ENCODE data around the gene DPH7.
"Not testable (repeated sequence)": the region's sequence is repeated elsewhere in the genome, so short reads cannot be mapped to it uniquely, and the experiment has no call there.

DPH7 gene

GRCh38 chr9:137578518-137579258 lies at the start of gene DPH7:
DPH7 (minus strand) TSS chr9:137578925; CDS start chr9:137578777, 148 bp downstream.
- peak; percentile 78 for DNase-seq

GRCh38 chr9:137627406-137627805 lies 48.7 kb upstream of the DPH7 start:
- not testable (repeated sequence) for DNase-seq

DNA sequence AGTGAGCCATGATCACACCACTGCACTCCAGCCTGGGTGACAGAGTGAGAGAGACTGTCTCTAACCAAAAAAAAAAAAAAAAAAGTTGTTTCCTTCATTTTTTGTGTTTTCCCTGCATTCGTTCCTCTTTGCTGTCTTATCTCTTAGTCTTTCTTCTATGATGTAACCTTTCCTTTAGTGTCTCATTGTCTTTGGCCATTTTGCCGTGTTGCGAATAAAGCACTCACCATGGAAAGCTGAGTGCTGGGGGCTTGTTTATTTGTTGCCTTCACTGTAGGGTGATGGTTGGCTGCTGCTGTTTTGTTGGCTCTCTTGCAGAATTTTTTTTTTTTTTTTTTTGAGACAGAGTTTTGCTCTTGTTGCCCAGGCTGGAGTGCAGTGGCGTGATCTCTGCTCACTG lies 47.7 kb upstream of the DPH7 start:
- DNase-seq: no peak

- DNase-seq: not testable (repeated sequence)
These were observed 43.5 kb upstream of the DPH7 start for GRCh38 chr9:137622211-137622610.

DNA sequence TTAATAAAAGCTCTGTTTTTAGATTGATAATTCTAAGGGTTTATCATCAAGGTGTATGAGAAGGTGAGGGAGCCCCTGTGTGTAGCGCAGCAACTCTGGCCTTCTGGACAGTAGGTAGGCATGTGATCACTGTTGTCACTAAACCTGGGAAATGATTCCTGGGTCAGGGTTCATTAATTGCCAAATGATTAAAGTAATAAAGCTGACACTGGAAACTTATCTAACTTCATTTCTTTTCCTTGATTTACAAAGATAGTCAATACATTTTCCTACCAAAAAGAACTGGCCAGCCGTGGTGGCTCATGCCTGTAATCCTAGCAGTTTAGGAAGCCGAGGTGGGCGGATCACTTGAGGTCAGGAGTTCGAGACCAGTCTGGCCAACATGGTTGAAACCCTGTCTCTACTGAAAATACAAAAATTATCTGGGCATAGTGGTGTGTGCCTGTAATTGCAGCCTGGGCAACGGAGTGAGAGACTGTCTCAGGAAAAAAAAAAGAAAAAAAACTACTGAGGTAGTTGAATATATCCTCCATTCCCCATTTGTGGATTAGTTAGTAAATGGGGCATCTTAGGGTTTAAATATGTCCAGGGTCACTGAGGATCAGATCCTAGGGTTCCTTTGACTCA lies 42.5 kb upstream of the DPH7 start:
- no peak for DNase-seq

DNA sequence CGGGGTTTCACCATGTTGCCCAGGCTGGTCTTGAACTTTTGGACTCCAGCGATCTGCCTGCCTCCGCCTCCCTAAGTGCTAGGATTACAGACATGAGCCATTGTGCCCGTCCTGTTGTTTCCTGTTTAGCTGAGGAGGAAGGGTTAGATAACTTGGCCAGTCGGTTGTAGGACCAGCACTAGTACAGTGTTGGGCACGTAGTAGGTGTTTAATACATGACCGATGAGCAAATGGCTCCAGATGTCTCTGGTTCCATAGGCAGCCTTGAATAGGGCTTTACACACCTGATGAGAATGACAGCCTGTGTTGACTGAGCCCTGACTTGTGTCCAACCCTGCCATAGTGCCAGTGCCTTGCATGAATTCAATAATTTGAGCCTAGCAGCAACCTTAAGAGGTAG lies 41.9 kb upstream of the DPH7 start:
- DNase-seq: no peak

GRCh38 chr9:137620048-137620405 lies 41.3 kb upstream of the DPH7 start:
- DNase-seq: no peak

GRCh38 chr9:137619240-137620047 lies 40.7 kb upstream of the DPH7 start:
- DNase-seq: peak; percentile 26

DNA sequence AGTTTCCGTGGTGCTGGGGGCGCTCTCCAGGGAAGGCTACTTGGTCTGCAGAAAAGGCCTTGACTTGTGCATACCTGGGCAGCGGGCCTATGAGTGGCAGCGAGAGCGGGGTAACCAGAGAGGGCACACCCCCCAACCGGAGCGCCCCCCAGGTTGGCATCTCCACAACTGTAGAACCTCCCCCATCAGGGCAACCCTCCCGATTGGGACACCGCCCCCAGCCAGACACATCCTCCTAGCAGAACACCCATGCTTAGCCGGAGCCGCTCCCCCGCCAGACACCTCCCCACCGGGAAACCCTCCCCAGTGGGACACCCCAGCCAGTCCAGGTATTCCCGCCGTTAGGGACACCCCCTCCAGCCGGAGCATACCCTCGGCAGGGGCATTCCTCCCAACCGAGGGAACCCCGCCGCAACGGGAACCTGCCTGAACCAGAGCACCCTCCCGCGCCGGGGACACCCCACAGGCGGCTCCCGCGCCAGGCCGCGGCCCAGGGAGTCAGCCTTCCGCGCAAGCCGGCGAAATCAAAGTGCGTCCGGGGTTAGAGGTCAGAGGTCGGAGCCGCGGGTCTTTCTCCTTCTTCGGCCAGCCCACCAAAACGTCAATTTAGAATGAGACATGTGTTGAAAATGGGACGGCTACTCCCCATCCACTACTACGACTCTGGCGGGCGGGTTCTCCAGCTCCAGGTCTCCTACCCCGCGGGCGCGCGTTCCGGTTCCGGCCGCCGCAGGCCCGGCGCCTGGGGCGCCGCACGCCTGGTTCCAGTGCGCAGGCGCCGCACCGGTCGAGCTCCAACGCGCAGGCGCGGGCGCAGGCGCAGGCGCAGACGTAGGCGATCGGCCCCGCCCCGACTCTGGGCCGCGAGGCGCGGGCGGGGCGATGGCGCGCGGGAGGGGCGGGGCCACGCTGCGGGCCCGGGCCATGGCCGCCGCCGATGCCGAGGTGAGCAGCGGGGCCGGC lies 39.7 kb upstream of the DPH7 start, which contains the start of gene EHMT1:
Gene EHMT1 (plus strand): TSS at position 901 of the 963 bp plus-strand sequence. CDS start 24 bp downstream, at position 925.
- peak; percentile 61 for DNase-seq

DNA sequence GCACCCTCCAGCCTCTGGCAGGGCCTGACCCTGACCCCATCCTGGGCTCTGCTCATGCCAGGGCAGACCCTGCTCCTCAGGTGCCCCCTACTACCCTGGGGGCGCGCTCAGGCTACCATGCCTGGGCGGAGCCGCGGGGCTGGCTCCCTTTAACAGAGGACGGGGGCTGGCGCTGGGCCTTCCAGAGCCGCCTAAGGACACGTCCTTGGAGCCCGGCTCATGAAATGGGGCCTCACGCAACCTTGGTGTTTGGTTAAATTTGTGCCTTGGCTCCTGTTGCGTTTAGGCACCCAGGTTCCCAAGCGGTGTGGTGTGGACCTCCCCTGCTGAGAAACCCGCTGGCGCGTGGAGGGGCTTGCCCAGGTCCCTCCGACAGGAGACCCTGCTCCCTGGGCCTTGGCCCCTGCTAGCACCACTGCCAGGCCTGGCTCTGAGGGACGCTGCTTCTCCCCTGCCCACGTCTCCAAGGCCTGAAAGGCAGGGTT lies 36.7 kb upstream of the DPH7 start:
- no peak for DNase-seq

- no peak for DNase-seq
These were observed 36.1 kb upstream of the DPH7 start for GRCh38 chr9:137614631-137615386.

GRCh38 chr9:137613738-137614523 lies 35.2 kb upstream of the DPH7 start:
- no peak for DNase-seq

- DNase-seq: no peak
These were observed 34.5 kb upstream of the DPH7 start for GRCh38 chr9:137613259-137613658.

GRCh38 chr9:137612741-137613142 lies 34.0 kb upstream of the DPH7 start:
- DNase-seq: no peak

DNA sequence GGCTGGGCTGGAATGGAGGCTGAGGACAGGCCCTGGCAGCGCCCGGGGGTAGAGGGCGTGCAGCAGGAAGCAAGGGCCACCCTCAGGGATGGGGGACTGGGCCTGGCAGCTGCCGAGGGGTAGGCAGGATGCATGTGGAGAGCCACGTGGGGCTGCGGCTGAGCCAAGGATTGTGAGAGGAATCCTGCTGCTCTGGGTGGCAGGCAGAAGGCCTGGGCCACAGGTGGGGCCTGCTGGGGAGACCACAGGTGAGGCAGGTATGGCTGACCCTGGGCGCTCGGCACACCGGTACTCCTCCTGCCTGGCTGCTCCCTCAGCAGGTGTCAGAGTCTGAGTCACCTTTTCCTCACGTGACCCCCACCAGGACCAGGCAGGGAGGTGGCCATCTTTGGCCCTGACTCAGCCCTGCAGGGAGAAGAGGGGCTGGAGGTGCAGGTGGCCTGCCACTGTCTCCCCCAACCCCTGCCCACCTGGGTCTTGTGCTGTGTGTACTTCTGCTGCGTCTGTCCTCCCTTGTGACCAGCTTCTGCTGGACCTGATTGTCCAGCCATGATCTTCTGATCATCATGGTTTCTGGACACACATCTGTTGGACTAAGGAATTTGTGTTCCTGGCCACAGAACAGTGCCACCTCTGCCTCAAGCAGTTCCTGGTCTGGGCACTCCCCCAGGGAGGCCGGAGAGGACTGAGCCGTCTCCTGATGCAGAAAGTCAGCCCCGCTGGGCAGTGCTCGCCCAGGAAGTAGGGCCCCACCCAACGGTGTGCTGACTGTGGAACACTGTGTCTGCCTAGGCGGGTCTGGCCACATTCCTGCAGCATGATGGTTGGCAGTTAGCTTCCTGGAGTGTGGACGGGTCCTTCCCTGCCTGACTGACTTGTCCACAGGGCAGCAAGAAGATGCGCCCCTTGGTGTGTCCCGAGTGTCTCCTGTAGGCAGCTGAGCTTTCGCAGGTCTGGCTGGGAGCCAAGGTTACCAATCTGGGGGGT lies 33.2 kb upstream of the DPH7 start:
- no peak for DNase-seq

GRCh38 chr9:137610944-137611343 lies 32.2 kb upstream of the DPH7 start:
- DNase-seq: no peak

- DNase-seq: no peak
These were observed 28.6 kb upstream of the DPH7 start for GRCh38 chr9:137607141-137607857.

- no peak for DNase-seq
These were observed 28.0 kb upstream of the DPH7 start for GRCh38 chr9:137606734-137607138.
